CD4-positive, alpha-beta T cell treated with Interleukin-15 for 1 hour (primary cell): ENCODE measurements around the gene MYL2.
A peak's percentile ranks its signal among the peaks of the same experiment; 100 is the strongest.
"Not testable (repeated sequence)": the region's sequence is repeated elsewhere in the genome, so short reads cannot be mapped to it uniquely, and the experiment has no call there.

Experiments used
- DNase-seq: peaks from one replicate; pipeline ENCODE4 v3.0.0-alpha.2; 2020

MYL2 gene, protein sequence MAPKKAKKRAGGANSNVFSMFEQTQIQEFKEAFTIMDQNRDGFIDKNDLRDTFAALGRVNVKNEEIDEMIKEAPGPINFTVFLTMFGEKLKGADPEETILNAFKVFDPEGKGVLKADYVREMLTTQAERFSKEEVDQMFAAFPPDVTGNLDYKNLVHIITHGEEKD

DNA sequence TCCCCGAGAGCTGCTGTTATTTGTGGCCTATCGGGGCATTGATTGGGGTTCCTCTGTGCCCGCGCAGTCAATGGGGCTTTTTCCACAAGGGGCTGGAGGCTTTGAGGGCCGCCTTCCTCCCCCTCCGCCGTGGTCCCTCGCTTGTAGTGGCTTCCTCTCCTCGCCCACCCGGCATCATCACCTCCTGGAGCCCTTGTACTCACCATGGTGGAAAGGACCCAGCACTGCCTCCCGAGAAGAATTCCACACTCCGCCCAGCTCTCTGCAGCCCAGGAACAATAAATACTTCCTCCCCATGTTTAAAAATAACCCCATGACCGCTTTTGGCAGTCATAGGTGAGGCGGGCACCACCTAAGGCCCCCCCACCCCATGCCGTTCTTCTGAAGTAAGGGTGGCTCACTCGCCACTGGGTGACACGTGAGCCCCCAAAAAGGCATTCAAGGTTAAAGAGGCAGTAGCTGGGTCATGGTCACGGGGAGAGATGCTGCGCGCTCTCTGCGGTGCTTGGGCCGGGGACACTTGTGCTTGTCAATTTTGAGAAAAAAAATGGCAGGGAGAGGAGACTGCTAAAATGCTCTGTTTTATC, at the start of gene MYL2:
Gene MYL2 (minus strand): TSS at position 256 of the 587 bp plus-strand sequence. CDS start 50 bp downstream, at position 206.
- no peak for DNase-seq

DNA sequence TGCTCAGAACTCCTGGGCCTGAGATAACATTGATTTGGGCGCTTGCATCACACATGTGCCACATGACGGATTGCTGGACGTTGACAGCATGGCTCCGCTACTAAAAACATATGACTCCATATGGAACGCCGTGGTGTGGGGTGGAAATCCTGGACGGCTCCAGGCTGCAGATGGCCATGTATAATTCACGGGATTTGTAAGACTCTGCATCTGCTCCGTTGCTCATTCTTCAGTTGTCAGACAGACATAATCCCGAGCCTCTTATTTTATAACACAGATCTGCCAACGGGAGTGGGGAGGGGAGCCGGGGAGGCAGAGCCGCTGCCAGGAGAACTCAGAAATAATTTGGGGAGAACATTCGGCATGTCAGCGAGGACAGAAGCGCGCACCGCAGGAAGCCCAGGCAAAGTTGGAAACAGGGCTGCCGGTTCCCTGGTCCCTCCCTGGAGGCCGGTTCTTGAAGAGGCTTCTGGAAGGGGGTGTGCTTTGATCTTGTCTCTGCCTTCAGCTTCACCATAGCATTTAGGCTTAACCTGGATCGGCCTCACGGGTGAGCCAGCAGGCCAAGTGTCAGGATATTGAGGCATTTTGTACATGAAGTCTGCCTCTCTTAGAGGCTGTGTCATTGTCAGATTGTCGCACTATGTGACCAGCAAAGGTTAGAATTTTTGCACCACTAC, 45.8 kb upstream of the MYL2 start:
- no peak for DNase-seq

DNA sequence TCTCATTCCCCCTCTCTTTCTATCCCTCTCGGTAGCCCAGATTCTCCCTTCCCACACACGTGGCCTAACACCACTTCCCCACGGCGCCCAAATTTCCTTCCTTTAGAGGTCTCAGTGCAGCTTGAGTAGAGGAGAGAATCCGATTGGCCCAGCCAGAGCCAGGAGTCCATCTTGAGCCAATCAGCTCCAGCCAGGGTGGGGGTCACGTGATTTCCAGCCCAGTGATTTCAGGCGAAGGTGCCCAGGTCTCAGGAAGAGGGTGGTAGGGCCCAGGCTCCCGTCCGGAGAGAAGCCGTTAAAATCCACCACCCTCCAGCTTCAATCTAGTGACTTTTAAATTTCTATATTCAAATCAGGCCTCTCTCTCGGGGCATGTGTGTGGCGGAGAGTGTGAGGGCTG, 45.2 kb upstream of the MYL2 start:
- no peak for DNase-seq

DNA sequence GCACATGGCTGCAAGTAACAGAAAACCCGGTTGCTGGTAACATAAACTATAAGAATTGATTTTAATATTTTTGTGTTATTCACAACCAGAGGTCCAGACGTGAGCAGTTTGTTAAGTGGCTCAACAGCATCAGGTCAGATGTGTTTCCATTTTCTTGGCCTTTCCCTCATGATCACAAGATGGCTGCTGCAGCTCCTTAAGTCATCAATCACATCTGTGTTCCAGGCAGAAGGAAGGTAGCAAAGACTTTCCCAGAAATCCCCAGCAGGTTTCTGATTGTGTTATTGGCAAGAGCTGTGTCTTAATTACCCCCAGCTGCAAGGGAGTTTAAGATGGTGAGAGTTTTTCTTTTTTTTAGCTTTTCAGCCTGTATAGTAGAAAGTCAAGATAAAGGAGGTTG, 40.4 kb upstream of the MYL2 start:
- no peak for DNase-seq

DNA sequence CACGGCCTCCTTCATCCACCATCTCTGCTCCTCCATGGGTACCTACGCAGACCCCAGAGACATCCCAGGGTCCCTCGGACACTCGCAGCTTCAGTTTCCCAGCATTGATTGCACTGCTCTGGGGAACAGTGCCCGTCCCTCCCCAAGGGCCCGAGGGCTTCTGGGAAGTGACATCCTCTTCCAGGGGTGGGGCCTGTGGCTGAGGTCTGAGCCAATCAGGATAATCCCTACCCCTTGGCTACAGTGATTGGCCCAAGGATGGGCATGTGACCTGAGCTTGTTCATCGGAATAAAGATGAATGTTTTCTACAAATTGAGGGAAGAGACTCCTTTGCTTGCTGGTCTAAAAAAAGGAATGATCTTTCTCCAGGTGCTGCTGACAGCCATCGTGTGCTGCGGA, 37.3 kb upstream of the MYL2 start:
- no peak for DNase-seq

DNA sequence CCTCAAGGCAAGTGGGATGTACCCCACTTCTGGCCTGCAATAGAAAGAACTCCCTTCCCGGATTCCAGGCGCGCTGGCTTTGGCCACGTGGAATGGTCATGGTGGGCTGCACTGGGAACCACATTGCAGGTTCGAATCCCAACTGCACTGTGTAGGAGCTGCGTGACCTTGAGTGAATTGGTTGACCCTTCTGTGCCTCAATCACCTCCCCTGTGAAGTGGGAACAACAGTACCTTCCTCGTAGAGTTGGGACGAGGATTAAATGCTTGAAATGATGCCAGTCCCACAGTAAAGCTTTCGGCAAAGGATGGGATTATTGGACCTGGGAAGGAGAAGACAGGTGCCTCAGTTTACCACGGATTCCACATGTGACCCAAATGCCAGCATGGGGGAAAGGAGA, 36.8 kb upstream of the MYL2 start:
- DNase-seq = no peak

DNA sequence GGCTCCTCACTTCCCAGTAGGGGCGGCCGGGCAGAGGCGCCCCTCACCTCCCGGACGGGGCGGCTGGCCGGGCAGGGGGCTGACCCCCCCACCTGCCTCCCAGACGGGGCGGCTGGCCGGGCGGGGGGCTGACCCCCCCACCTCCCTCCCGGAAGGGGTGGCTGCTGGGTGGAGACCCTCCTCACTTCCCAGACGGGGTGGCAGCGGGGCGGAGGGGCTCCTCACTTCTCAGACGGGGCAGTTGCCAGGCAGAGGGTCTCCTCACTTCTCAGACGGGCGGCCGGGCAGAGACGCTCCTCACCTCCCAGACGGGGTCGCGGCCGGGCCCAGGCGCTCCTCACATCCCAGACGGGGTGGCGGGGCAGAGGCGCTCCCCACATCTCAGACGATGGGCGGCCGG, 30.5 kb upstream of the MYL2 start:
- DNase-seq = not testable (repeated sequence)

DNA sequence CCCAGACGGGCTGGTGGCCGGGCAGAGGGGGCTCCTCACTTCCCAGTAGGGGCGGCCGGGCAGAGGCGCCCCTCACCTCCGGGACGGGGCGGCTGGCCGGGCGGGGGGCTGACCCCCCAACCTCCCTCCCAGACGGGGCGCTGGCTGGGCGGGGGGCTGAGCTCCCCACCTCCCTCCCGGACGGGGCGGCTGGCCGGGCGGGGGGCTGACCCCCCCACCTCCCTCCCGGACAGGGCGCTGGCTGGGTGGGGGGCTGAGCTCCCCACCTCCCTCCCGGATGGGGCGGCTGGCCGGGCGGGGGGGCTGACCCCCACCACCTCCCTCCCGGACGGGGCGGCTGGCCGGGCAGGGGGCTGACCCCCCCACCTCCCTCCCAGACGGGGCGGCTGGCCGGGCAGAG, 30.1 kb upstream of the MYL2 start:
- not testable (repeated sequence) for DNase-seq

DNA sequence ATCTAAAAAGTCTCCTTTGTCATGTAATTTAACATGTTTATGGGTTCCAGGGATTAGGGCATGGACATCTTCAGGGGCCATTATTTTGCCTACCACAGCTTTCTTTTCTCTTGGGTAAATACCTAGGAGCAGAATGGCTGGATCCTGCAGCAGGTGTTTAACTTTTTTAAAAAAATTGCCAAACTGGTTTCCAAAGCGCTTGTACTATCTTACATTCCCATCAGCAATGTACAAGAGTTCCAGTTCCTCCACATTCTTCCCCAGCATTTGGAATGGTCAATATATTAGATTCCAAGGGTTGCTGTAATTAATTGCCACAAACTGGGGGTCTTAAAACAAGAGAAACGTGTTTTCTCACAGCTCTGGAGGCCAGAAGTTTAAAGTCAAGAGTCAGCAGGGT, 27.7 kb upstream of the MYL2 start:
- no peak for DNase-seq

DNA sequence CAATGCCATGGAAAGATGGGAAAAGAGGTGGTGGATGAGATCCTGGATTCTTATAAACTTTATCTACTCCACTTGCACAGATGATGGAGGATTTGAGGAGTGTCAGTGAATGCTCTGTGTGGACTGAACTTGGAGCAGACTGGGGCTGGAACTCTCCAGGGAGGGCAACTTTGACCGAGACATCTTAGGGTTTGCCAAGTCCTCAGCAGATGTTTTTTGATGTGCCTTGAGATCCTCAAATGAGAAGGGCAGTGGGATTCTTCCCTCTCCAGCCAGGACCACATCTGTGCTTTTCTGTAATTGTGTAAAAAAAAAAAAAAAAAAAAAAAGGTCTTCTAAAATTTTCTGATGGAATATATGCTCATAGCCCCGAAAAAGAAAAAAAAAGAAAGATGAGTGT, 23.0 kb upstream of the MYL2 start:
- DNase-seq = no peak

DNA sequence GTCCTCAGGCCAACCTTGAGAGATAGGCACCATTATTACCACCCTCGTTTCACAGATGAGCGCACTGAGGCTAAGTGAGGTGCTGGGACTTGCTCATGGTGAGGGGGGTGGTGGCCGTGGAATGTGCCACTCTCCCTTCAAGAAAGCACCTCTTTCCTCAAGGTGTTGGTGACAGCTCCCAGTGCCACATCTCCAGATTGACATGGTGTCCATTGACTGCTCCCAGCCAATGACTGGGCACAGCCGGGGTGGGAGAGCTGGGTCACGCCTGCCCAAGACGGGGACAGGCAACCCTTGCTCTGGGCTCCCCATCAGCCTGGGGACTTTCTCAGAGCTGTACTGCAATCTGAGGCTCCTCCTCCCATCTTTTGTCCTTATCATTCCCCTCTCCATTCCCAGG, 21.0 kb upstream of the MYL2 start:
- DNase-seq = no peak

DNA sequence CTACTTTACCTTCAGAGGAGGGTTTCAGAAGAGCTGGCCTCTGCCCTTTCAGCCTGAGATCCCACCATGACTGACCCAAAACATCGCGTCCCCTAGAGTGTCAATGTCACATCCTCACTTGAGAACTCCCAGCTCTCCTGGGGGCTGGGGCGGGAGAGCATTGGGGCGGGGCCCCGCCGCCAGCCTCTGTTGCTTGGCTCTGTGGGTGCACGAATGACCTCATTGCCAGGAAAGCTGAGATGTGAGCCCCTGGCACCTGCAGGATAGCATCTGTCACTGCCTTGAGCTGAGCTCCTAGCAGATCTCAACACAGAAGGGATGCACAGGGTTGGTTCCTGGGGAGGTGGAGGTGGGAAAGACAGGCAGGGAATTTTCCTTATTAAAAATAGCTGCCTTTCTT, 20.6 kb upstream of the MYL2 start:
- DNase-seq = no peak

DNA sequence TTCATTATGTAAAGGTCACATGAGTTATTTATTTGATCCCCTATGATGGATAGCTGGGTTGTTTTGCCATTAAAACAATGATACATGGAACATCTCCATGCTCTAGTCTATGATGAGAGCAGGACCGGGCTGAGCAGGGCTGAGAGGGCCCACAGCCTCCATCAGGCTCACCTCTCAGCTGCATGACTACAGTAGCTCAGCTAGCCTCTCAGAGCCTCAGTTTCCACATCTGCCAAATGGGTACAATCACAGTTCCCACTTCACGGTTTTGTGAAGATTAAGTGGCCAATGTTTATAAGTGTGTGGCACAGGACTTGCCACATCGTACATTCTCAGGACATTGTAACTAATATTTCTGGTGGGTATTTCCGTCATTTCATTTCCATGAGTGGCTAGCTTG, 19.9 kb upstream of the MYL2 start:
- DNase-seq = no peak

DNA sequence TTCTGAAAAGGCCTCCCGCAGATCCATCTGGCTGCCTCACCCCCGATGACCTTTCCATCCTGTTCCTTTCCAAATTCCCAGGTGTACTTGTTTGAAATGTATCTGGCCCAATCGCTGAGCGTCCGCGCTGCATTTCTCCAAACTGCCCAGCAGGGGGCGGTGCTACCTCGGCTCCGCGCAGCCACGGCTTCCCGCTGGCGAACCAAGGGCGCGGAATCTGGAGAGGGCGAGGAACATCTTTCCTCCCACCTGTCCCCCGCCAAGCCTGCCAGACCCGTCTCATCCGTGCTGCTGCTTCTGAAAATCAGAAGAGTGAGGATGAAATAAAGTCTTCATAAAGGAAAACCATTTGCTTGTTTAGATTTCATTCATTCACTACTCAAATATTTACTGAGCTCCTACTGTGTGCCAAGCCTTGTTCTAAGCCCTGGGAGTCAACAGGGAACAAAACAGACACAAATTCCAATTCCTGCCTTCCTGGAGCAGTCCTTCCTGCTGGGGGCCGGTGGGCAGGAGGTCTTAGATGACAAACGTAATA, 16.8 kb upstream of the MYL2 start:
- peak; percentile 27 for DNase-seq

DNA sequence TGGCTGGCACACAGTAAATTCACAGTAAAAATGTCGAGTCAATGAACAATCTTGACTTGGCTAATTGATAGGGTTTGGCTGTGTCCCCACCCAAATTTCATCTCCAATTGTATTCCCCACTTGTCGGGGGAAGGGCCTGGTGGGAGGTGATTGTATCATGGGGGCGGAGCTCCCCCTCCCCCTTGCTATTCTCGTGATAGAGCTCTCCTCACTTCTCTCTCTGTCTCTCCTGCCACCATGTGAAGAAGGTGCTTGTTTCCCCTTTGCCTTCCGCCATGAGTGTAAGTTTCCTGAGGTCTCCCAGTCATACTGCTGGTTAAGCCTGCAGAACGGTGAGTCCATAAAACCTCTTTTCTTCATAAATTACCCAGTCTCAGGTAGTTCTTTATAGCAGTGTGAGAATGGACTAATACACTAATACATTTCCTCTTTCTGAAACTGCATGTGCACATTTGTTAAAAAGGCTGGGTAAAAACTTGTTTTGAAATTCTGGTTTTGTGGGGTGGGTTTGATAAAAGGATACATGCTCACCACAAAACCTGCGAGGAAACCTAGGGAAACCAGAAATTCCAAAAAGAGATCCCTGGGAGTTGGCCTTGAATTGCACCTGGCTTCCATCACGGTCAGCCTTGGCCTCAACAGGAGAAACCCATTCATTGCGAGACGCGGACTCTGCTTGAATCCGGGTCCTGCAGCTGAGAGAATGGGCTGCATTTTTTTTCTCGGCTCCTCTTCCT, 16.2 kb upstream of the MYL2 start:
- no peak for DNase-seq

DNA sequence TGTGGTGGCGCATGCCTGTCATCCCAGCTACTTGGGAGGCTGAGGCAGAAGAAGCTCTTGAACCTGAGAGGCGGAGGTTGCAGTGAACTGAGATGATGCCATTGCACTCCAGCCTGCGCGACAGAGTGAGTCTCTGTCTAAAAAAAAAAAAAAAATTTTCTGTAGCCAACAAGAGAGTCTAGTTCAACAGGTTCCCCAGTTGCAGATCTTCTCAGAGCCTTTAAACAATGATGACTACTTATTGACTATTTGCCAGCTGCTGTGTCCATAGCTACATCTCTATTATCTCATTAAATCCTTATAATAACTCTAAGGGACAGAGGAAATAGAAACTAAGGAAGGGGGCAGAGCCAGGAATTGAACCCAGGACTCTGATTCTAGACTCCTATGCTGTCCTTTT, 15.2 kb upstream of the MYL2 start:
- no peak for DNase-seq

DNA sequence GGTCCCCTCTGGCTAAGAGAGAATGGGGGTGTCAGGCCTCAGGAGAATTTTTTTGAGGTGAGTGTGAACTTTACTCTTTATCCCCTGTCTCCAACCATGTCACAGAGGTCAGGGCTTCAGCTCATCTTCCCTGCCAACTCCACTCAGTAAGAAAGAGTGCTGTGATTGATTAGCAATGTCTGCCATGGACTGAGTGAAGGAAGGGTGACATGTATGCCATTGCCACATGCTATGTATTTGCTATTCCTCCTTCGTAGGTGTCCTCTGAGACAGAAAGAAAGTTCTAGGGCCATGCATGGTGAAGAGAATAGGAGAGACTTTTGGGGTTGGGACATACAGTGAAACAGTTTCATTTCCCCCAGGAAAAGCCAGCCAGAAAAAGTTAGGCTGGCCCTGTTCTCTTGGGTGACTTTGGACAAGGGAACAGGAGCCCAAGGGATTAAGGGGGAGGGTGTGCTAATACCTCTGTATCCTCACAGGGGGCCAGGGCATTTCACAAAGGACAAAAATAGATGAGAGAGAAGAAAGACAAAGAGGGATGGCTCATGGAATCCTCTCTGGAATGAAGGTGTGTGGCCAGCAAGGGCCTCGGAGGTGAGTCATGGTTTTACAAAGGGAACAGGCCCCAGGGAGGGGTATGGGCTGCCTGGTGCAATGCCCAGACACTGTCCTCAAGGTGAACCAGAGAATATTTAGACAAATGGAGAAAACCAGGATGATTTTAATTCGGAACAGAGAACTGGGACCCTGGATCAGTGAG, 13.9 kb upstream of the MYL2 start:
- no peak for DNase-seq

DNA sequence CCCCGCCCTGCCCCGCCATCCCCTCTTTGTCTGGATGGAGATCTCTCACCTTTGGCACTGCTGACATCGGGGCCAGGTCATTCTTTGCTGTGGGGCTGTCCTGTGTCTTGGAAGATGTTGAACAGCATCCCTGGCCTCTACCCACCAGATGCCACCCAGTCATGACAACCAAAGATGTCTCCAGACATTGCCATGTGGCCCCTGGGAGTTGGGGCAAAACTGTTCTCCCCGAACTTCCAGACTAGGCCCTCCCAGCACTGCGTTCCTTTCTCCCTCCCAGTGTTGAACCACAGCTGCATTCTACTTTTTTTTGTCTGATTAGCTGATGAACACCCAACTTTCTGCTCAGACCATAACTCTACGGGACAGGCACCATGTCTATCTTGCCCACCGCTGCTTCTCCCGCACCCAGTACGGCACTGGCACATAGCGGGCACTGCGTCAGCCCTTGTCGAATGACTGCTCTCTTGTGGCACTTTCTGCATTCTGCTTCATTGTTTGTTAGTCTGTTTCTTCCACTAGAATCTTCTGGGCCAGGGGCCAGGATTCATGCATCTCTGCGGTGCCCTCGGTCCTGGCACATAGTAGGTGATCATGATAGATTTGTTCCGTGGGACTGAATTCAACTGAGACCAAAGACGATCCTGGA, 13.1 kb upstream of the MYL2 start:
- DNase-seq = no peak

DNA sequence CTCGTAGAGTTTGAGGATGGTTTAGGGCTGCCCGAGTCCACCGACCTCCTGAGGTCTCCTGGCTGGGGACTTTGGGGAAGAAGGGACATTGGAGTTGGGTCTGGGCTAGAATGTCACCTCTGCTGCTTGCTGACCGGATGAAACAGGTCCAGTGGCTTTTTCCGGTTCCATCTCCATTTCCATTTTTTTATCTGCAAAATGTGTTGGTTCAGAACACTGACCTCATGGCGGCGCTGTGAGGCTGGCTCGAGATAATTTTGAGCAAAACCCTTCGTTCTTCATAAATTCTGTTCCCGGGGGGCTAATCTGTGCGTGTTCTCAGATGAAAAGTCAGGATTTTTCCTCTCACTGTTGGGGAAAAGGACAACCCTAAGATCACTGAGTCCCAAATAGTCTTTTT, 11.7 kb upstream of the MYL2 start:
- DNase-seq = no peak

DNA sequence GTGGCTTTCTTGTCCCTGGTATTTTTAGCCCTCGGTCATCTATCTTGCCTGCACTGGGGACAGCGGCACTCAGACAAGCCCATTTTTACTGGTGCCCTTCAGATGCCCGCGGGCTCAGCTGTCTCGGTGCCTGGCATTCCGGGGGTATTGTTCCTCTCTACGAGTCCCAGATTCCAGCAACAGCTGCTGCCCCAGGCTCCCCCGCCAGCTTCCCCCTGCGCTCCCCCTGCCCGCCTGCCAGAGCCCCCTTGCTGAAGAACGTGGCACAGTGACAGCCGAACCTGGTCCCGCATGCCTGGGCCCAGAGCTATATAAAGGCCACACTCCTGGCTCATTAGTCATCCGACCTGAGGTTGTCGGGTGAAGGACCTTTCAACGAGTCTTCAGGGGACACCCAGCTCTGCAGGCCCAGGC, 10.9 kb upstream of the MYL2 start:
- no peak for DNase-seq

DNA sequence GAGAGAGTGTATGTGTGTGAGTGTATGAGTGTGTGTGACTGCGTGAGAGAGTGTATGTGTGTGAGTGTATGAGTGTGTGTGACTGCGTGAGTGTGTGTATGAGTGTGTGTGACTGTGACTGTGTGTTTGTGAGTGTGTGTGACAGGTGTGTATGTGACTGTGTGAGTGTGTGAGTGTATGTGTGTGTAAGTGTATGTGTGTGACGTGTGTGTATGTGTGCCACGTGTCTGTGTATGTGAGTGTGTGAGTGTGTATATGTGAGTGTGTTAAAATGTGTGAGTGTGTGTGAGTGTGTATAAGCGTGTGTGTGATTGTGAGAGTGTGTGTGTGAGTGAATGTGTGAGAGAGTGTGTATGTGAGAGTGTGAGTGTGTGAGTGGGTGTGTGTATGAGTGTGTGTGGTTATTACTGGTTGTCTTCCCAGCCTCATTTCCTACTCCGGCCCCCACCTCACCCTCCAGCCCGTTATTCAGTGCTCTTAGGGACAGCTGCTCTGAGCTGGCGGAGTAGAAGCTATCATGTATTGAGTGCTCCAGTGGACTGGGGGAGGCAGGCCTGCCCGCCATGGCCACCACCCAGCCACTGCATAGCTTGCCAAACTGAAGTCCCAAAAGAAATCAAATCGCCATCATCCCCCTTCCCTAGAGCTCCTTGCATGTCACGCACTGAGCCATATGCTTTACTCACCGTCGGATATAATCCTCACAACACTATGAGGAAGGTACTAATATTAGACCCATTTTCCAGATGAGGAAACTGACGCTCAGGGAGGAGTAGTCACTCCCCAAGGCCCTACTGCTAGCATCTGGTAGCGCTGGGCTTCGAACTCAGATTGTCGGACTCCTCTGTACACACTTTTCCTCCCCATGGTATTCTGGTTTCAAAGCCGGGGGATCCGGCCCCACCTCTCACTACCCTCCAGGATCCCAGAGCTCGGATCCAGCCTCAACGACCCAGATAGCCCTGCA, 10.3 kb upstream of the MYL2 start:
- DNase-seq = no peak
